Ishikawa (cell line): Measurements from ENCODE around the gene SUMO3.

ENCODE experiments used
- CREB1 ChIP-seq: IDR thresholded peaks from 2 replicates; pipeline ENCODE4 v1.6.1; 2012; ENCODE audit warnings: low read depth
- FOXM1 ChIP-seq: IDR thresholded peaks from 2 replicates; pipeline ENCODE4 v1.6.1; 2012; ENCODE audit warnings: low read depth, borderline replicate concordance
- TF ChIP-seq, protein P1 (sequence below): IDR thresholded peaks from 2 replicates; pipeline ENCODE4 v1.6.1; 2012; ENCODE audit warnings: low read depth, mild to moderate bottlenecking

DNA sequence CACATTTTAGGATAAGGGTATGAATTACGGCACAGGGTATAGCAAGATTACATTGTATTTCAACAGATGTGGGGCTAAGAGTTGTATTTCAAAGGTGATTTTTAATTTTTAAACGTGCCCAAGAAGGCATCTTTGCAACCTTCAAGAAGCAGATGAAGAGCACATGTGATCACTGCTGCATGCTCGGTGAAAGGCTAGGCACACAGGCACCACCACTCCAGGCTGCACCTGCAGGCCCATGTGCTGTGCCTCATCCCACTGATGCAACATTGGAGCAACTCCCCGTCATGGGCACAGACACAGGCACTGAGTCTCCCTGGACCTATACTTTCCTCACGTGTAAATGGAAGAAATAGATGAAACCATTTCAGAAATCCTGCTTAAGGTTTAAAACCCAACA lies 39.8 kb downstream of the SUMO3 start:
- TF ChIP-seq CREB1 (no peak), FOXM1 (no peak)
- TF ChIP-seq, protein P1, sequence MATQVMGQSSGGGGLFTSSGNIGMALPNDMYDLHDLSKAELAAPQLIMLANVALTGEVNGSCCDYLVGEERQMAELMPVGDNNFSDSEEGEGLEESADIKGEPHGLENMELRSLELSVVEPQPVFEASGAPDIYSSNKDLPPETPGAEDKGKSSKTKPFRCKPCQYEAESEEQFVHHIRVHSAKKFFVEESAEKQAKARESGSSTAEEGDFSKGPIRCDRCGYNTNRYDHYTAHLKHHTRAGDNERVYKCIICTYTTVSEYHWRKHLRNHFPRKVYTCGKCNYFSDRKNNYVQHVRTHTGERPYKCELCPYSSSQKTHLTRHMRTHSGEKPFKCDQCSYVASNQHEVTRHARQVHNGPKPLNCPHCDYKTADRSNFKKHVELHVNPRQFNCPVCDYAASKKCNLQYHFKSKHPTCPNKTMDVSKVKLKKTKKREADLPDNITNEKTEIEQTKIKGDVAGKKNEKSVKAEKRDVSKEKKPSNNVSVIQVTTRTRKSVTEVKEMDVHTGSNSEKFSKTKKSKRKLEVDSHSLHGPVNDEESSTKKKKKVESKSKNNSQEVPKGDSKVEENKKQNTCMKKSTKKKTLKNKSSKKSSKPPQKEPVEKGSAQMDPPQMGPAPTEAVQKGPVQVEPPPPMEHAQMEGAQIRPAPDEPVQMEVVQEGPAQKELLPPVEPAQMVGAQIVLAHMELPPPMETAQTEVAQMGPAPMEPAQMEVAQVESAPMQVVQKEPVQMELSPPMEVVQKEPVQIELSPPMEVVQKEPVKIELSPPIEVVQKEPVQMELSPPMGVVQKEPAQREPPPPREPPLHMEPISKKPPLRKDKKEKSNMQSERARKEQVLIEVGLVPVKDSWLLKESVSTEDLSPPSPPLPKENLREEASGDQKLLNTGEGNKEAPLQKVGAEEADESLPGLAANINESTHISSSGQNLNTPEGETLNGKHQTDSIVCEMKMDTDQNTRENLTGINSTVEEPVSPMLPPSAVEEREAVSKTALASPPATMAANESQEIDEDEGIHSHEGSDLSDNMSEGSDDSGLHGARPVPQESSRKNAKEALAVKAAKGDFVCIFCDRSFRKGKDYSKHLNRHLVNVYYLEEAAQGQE, result no peak
